ENCODE measurements around the gene GOLT1A.

DNA sequence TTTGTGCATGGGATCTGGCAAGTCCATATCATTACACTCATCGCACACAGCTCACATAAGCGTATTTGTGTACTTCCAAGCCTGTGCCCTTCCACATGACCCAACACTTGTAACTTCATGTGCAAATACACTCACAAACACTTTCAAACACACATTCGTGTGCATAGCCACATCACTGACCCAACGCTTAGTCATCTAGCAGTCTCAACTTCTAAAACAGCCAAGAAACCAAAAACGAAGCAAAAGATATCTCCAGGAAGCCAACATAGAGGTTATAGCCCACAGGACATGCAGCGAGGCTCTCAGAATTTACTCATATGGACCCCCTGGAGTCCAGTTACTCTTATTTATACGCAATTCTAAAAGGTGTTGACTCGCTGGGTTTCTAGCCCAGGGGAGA, 10.9 kb upstream of the GOLT1A start:
- TF ChIP-seq POLR2A (IDR thresholded peaks at IDR 0.05; ENCODE audit: low read length) (no peak), GATA1 (IDR thresholded peaks at IDR 0.05; ENCODE audit: low read depth, low read length) (no peak)
